ENCODE results near the gene PDZD4. TPM values are rescaled to one million over a fixed set of nuclear protein-coding genes. Genes with fewer than 3 reads are reported as not detected.

Gene PDZD4
- total and polyA plus RNA-seq, 10 of the 15 experiments (the other 5 are each of a cell fraction or from before 2014, with no cell fraction given): 0.01 to 0.15 (median 0.04) TPM; not detected in 6

DNA sequence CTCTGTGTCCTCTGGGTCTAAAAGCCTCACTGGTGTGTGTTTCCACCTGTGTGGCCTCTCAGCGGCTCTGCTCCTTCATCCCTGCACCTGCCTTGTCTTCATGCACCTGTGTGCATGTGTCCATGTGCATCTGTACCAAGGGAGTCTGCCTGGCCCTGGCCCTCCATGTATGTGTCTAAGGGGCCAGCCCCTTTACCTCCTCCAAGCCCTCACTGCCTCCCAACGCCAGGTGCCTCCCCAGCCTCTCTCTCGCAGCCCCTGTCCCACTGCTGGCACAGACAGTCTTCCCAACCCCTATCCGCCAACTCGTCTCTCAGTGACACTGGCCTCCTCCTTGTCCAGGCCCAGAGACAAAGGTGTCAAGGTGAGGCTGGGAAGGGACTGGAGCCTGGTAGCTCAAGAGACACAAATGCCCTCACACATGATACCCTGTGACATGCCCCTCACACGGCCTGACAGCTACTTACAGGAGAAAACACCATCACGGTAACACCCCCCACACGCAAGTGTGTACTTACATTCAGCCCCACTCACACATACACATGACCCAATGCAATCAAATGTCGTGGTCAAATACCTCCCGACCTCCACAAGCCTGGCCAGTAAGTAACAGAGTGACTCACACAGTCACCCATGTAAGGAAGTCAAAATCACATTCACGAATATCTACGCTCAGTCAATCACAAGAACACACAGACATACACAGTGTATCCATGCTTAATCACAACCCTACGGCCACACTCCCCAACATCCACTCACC lies 44.2 kb upstream of the PDZD4 start (continued):
- TF ChIP-seq, protein P1, sequence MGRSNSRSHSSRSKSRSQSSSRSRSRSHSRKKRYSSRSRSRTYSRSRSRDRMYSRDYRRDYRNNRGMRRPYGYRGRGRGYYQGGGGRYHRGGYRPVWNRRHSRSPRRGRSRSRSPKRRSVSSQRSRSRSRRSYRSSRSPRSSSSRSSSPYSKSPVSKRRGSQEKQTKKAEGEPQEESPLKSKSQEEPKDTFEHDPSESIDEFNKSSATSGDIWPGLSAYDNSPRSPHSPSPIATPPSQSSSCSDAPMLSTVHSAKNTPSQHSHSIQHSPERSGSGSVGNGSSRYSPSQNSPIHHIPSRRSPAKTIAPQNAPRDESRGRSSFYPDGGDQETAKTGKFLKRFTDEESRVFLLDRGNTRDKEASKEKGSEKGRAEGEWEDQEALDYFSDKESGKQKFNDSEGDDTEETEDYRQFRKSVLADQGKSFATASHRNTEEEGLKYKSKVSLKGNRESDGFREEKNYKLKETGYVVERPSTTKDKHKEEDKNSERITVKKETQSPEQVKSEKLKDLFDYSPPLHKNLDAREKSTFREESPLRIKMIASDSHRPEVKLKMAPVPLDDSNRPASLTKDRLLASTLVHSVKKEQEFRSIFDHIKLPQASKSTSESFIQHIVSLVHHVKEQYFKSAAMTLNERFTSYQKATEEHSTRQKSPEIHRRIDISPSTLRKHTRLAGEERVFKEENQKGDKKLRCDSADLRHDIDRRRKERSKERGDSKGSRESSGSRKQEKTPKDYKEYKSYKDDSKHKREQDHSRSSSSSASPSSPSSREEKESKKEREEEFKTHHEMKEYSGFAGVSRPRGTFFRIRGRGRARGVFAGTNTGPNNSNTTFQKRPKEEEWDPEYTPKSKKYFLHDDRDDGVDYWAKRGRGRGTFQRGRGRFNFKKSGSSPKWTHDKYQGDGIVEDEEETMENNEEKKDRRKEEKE (IDR thresholded peaks at IDR 0.05): no peak
- TF ChIP-seq BHLHE40 (IDR thresholded peaks at IDR 0.05; ENCODE audit: borderline replicate concordance in 1 of 2, low read depth in 2 of 2, low read length in 1 of 2): no peak
- TF ChIP-seq PBX3 (IDR thresholded peaks at IDR 0.05; ENCODE audit: insufficient replicate concordance, low read depth, low read length): no peak
- no peak for TF ChIP-seq TCF12 (IDR thresholded peaks at IDR 0.05; ENCODE audit: low read depth, low read length)
- no peak for TF ChIP-seq SUPT20H (IDR thresholded peaks at IDR 0.05; ENCODE audit: borderline replicate concordance, control insufficient read depth, low read depth, low read length)
- TF ChIP-seq KLF5 (IDR thresholded peaks at IDR 0.05; ENCODE audit: partially characterized antibody): no peak
- TF ChIP-seq ZBED1 (IDR thresholded peaks at IDR 0.05; ENCODE audit: borderline replicate concordance): no peak
- no peak for TF ChIP-seq USF2 (IDR thresholded peaks at IDR 0.05; ENCODE audit: borderline replicate concordance, low read depth, low read length)
- TF ChIP-seq IRF5 (IDR thresholded peaks at IDR 0.05; ENCODE audit: borderline replicate concordance): no peak
- TF ChIP-seq ZNF24 (IDR thresholded peaks at IDR 0.05): no peak
- TF ChIP-seq EZH2 (IDR thresholded peaks at IDR 0.05; ENCODE audit: borderline replicate concordance, control insufficient read depth, low read depth, low read length): no peak
- no peak for TF ChIP-seq PML (IDR thresholded peaks at IDR 0.05; ENCODE audit: low read length)

Data from GM12878 (cell line).